Epithelial cell of esophagus (primary cell): ENCODE results near the gene YWHAQ.
"Not testable (repeated sequence)": the region's sequence is repeated elsewhere in the genome, so short reads cannot be mapped to it uniquely, and the experiment has no call there.

Experiments used
- DNase-seq: peaks from one replicate; pipeline ENCODE4 v3.0.0; 2010; ENCODE audit warnings: low read depth
- H3K4me3 ChIP-seq: 2 replicates; pipeline ENCODE4 v1.5.1; 2011; ENCODE audit warnings: mild to moderate bottlenecking, low read length, control low read depth
- CTCF ChIP-seq: IDR thresholded peaks from 2 replicates; pipeline ENCODE4 v1.5.1; 2011; ENCODE audit warnings: low read depth, mild to moderate bottlenecking, low read length, control low read depth, inconsistent platforms; ENCODE audit not compliant: insufficient read depth; ENCODE audit errors: missing control alignments

YWHAQ gene

DNA sequence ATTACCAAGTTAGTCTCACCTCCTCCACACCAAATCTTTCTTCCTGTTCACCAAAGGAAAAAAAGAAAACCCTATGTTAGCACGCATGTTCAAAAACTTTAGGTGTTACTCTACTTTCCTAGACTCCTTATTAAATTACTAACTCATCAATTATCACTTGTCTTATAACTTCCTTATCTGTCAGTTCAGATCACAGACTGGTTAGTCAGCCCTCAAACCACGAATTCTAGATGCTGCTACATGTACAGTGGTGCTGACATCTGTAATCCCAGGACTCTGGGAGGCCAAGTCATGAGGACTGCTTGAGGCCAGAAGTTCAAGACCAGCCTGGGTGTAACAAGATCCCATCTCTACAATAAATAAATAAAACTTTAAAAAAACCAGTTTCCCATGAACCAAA is 3.5 kb downstream of the YWHAQ start:
- DNase-seq, result peak; percentile 63
- TF ChIP-seq CTCF, result no peak

GRCh38 chr2:9623151-9623550 is 7.6 kb downstream of the YWHAQ start:
- no peak for TF ChIP-seq CTCF
- no peak for DNase-seq
- no peak overlapping the region for H3K4me3 ChIP-seq

More for the DNA sequence above, 3.5 kb downstream of the YWHAQ start:
- peak overlapping the region; percentile 95 for H3K4me3 ChIP-seq

DNA sequence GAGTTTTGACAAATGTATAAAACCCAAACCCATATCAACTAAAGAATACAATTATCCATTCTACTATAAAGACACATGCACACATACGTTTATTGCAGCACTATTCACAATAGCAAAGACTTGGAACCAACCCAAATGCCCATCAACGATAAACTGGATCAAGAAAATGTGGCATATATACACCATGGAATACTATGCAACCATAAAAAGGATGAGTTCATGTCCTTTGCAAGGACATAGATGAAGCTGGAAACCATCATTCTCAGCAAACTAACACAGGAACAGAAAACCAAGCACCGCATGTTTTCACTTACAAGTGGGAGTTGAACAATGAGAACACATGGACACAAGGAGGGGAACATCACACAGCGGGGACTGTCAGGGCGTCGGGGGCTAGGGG is 9.1 kb downstream of the YWHAQ start:
- DNase-seq, H3K4me3 ChIP-seq: not testable (repeated sequence)

DNA sequence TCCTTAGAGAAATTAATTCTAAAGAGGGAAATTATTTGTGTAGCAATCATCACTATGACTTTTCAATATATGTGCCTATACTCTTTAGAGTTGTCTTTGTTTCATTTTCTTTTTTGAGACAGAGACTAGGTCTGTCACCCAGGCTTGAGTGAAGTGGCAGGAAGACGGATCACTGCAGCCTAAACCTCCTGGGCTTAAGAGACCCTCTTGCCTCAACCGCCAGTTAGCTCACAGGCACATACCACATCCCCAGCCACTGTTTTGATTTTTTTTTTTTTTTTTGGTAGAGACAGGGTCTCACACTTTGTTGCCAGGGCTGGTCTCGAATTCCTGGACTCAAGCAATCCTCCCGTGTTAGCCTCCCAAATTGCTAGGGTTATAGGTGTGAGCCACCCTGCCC is 12.4 kb downstream of the YWHAQ start:
- no peak for TF ChIP-seq CTCF
- no peak for DNase-seq
- no peak overlapping the region for H3K4me3 ChIP-seq

- peak; percentile 26 for DNase-seq
- TF ChIP-seq CTCF, result no peak
- H3K4me3 ChIP-seq, result no peak overlapping the region
Observed at GRCh38 chr2:9617749-9618148, 13.0 kb downstream of the YWHAQ start.

DNA sequence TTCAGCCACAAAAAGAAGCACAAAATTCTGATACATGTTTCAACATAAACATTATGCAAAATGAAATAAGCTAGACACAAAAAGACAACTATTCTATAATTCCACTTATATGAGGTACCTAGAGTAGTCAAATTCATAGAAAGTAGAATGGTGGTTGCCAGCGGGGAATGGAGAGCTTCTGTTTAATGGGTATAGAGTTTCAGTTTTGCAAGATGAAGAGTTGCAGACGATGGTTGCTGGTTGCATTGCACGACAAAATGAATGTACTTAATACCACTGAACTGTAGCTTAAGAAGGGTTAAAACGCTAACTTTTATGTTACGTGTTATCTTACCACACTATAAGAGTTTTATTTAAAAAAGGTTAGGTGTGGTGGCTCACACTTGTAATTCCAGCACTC is 13.5 kb downstream of the YWHAQ start:
- no peak for DNase-seq
- TF ChIP-seq CTCF, result no peak
- no peak overlapping the region for H3K4me3 ChIP-seq

GRCh38 chr2:9614562-9614961 is 16.2 kb downstream of the YWHAQ start:
- no peak for DNase-seq
- H3K4me3 ChIP-seq, result no peak overlapping the region
- TF ChIP-seq CTCF, result no peak

GRCh38 chr2:9613291-9613690 is 17.5 kb downstream of the YWHAQ start:
- no peak for TF ChIP-seq CTCF
- DNase-seq, result peak; percentile 28
- H3K4me3 ChIP-seq, result no peak overlapping the region

DNA sequence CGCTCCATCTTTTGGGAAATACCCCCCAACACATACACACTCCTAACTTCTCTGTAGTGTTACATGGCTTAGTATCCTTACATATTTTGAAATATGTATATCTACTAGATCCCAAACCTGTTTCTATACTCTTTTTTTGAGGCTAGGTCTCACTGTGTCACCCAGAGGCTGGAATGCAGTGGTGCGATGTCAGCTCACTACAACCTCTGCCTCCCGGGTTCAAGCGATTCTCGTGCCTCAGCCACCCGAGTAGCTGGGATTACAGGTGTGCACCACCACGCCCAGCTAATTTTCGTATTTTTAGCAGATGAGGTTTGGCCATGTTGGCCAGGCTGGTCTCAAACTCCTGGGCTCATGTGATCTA is 19.3 kb downstream of the YWHAQ start:
- DNase-seq, H3K4me3 ChIP-seq: not testable (repeated sequence)
